Activated naive CD4-positive, alpha-beta T cell treated with anti-CD3 and anti-CD28 coated beads for 36 hours (primary cell): ENCODE data around the gene ACYP2. TPM values are rescaled to one million over a fixed set of nuclear protein-coding genes. Genes with fewer than 3 reads are reported as not detected.
"Not testable (repeated sequence)": the region's sequence is repeated elsewhere in the genome, so short reads cannot be mapped to it uniquely, and the experiment has no call there.

Experiments used
- CTCF ChIA-PET: fragments of 350-600 bp; sonication (Branson Sonifier 250); formaldehyde crosslinking; loops from one replicate; lab custom pipeline; 2021; ENCODE audit warnings: antibody characterized with exemption; lab: Charles Lee
- DNase-seq: peaks from one replicate; pipeline ENCODE4 v3.0.0-alpha.2; 2020
- H3K27ac Mint-ChIP-seq: one replicate; pipeline ENCODE4 v1.8.0; 2021; ENCODE audit warnings: mild to moderate bottlenecking, mixed read lengths
- H3K27me3 Mint-ChIP-seq: one replicate; pipeline ENCODE4 v1.8.0; 2021; ENCODE audit warnings: low read depth, mixed read lengths
- H3K36me3 Mint-ChIP-seq: one replicate; pipeline ENCODE4 v1.8.0; 2021; ENCODE audit warnings: low read depth, mixed read lengths
- H3K4me1 Mint-ChIP-seq: one replicate; pipeline ENCODE4 v1.8.0; 2021; ENCODE audit warnings: low read depth, mixed read lengths
- H3K4me3 Mint-ChIP-seq: one replicate; pipeline ENCODE4 v1.8.0; 2021; ENCODE audit warnings: mild to moderate bottlenecking, moderate library complexity, mixed read lengths
- H3K9me3 Mint-ChIP-seq: one replicate; pipeline ENCODE4 v1.8.0; 2021; ENCODE audit warnings: mixed read lengths
- intact Hi-C: fragments of 100-400 bp; cut with micrococcal nuclease; formaldehyde crosslinking; loops from one replicate; pipeline ENCODE4 v1.15.1; 2023
- total RNA-seq, 2 experiments: library from RNA; stranded (reverse); gene quantifications; one replicate each; pipeline ENCODE4 v1.2.3, GENCODE V29; 2021

The ACYP2 gene
- total RNA-seq, 2 experiments from 2014 or later = 6.8 to 7.3 TPM

DNA sequence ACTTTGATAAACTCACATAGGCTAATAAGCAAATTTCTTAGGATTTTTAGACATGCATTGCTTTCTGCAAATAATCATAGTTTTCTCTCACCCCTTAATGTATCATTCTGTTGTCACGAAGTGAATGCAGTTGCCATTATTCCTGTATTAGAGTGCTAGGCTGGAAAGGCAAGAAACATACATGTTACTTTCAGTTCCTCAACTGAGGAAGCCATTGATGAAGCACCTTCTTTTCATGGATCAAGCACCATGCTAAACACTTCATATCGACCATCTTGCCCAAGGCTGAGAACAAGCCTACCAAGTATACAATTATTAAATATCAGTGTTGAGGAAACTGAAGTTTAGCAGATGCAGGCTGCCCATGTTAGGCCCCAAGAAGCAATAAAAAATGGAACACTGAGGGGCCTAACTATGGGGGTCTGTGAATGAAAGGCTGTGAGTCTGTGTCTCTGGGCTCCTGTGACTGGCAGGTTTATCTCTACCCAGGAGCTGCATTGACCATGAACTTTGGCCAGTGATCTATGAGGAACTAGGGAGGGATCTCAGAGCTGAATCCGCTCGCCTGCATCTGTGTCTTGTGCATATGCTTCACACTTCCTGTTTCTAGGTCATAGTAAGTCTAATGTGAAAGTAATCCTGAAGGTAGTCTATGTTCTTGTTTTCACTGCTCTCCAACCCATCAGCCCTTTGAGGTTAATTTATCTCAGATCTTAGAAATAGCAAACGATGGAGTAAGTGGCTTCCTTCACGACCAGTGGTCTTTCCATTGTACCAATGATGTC lies 156.6 kb downstream of the ACYP2 start:
- peaks cover 15% of the 10 kb centered on the region for H3K4me1 Mint-ChIP-seq
- DNase-seq = no peak
- no peak overlapping the region for H3K4me3 Mint-ChIP-seq
- H3K36me3 Mint-ChIP-seq = peaks cover 5% of the 10 kb centered on the region
- H3K9me3 Mint-ChIP-seq = no peaks in the 10 kb centered on the region
- intact Hi-C loops = loop anchor here (10.0 kb wide), 2 partner anchors 413 to 487 kb away; partner anchors contain the start of genes ASB3 and ERLEC1
- CTCF ChIA-PET = no interaction called here
- no peaks in the 10 kb centered on the region for H3K27me3 Mint-ChIP-seq
- no peak overlapping the region for H3K27ac Mint-ChIP-seq

DNA sequence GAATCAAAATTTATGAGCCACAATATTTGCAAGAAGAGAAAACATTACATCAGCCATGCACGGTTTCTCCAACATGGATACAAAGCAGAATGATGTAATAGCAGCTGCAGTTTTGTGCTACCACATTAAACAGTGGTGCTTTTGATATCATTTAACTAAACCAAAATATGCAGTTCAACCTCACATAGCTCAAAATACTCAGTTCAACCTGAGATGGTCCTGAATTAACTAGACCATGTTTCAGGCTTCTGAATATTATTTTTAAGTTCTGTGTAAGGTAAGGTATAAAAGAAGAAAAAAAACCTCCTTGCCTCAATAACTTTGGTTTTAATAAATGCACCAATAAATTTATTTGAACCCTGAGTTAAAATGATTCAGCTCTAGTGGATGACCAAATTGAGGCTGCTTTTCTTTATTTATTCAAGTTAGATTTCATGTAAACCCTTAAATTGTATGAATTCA lies 159.4 kb downstream of the ACYP2 start:
- Mint-ChIP-seq H3K4me1 (peaks cover 15% of the 10 kb centered on the region), H3K27me3 (no peaks in the 10 kb centered on the region), H3K36me3 (peaks cover 5% of the 10 kb centered on the region), H3K27ac (peak overlapping the region; percentile 70), H3K4me3 (no peak overlapping the region), H3K9me3 (no peaks in the 10 kb centered on the region)
- intact Hi-C loops = loop anchor here (2.0 to 10.0 kb wide), 3 partner anchors 56 to 490 kb away; partner anchors contain the start of genes ASB3 and ERLEC1
- DNase-seq = no peak
- CTCF ChIA-PET = no interaction called here

DNA sequence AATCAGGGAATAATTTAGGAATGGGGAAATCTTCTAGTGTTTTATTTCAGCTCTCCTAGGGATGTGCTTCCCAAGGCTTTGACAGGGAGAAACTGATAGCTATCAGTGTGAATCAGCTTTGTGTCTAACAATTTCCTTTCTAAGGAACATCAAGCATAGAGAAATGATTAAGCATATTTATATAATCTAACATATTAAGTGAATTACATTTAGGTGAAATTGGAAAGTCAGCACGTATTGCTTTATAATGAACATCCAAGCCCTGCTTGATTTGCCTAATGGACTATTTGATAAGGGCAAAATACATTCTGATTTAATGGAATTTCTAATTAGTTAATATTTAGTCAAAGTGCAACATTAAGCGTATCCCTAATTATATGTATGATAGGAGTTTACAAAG lies 160.1 kb downstream of the ACYP2 start:
- CTCF ChIA-PET = no interaction called here
- DNase-seq = no peak
- intact Hi-C loops = loop anchor here (2.0 to 10.0 kb wide), 3 partner anchors 55 to 491 kb away; partner anchors contain the start of genes ASB3 and ERLEC1
- Mint-ChIP-seq H3K27me3 (no peaks in the 10 kb centered on the region), H3K4me3 (no peak overlapping the region), H3K9me3 (no peaks in the 10 kb centered on the region), H3K36me3 (peaks cover 5% of the 10 kb centered on the region), H3K27ac (peak overlapping the region; percentile 4), H3K4me1 (peaks cover 15% of the 10 kb centered on the region)

DNA sequence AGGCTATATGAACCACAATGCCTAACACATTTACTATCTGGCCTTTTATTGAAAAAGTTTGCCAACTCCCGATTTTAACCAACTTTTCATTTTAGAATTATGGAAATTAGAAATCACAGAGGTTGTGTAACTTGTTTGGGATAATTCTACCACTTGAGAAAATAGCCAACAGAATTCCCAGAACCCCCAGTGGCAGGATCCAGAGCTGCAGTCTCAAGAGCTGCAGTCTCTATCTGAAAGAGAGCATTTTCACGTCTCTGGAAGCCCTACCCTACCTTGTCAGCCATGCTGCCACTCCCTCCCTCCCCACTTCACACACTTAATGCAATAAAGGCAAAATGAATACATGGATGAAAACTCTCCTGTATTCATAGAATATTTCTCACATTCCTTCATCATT lies 164.0 kb downstream of the ACYP2 start:
- Mint-ChIP-seq H3K9me3 (no peaks in the 10 kb centered on the region), H3K27ac (no peak overlapping the region), H3K4me1 (peaks cover 8% of the 10 kb centered on the region), H3K4me3 (no peak overlapping the region), H3K36me3 (no peaks in the 10 kb centered on the region), H3K27me3 (no peaks in the 10 kb centered on the region)
- CTCF ChIA-PET = no interaction called here
- no peak for DNase-seq
- intact Hi-C loops = loop anchor here (10.0 kb wide), 2 partner anchors 405 to 495 kb away; partner anchors contain the start of genes ASB3 and ERLEC1

DNA sequence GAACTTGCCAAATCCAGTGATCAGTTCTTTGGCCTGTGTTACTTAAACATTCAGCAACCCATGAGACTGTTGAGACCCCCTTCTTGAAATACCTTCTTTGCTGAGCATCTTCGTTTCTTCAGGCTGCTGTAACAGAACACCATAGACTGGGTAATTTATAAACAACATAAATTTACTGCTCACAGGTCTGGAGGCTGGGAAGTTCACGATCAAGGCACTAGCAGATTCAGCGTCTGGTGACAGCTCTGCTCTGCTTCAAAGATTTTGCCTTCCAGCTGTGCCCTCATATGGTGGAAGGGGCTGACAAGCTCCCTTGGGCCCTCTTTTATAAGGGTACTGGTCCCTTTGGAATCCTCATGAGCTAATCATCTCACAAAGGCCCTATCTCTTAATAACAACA lies 169.4 kb downstream of the ACYP2 start:
- H3K27ac Mint-ChIP-seq = no peak overlapping the region
- H3K27me3 Mint-ChIP-seq = no peaks in the 10 kb centered on the region
- intact Hi-C loops = no loop called here
- H3K4me1 Mint-ChIP-seq = peaks cover 4% of the 10 kb centered on the region
- peaks cover 2% of the 10 kb centered on the region for H3K36me3 Mint-ChIP-seq
- no peak overlapping the region for H3K4me3 Mint-ChIP-seq
- H3K9me3 Mint-ChIP-seq = no peaks in the 10 kb centered on the region
- CTCF ChIA-PET = no interaction called here
- no peak for DNase-seq

DNA sequence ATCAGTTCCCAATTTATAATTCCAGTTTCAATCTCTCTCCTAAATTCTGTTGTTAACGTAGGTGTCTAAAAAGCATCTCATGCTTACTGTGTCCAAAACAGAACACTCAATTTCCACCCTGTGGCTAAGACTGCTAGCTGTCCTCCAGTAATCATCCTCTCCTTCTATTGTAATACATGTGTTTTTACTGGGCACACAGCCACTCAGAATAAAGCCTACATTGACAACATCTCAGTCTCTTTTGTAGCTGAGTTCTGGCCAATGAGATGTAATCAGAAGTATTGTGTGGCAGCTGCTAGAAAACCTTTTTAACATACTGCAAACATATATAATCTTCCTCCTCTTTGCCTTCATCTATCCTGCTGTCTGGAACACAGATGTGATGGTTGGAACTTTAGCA lies 170.0 kb downstream of the ACYP2 start:
- Mint-ChIP-seq H3K4me3 (no peak overlapping the region), H3K27ac (no peak overlapping the region), H3K9me3 (no peaks in the 10 kb centered on the region), H3K36me3 (peaks cover 2% of the 10 kb centered on the region), H3K4me1 (peaks cover 4% of the 10 kb centered on the region), H3K27me3 (no peaks in the 10 kb centered on the region)
- intact Hi-C loops = no loop called here
- CTCF ChIA-PET = no interaction called here
- no peak for DNase-seq

DNA sequence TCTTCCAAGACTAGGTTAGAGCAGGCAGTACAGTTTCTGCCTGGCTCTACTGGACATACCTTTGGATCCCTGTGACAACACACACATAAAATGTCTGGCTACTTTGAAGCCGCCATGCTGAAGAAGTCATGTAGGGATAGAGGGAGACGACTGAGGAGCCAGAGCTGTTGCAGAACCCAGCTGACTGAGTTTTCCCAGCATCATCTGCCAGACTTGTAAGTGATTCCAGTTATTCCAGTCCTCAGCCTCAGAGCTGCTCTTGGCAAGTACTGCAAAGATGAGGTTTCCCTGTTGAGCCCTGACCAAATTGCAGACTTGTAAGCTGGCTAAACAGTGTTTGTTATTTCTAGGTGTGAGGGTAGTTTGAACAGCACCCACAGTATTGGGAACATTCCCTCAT lies 172.1 kb downstream of the ACYP2 start:
- Mint-ChIP-seq H3K27ac (no peak overlapping the region), H3K4me1 (no peaks in the 10 kb centered on the region), H3K27me3 (no peaks in the 10 kb centered on the region), H3K4me3 (no peak overlapping the region), H3K36me3 (peaks cover 4% of the 10 kb centered on the region), H3K9me3 (no peaks in the 10 kb centered on the region)
- intact Hi-C loops = no loop called here
- CTCF ChIA-PET = no interaction called here
- no peak for DNase-seq

DNA sequence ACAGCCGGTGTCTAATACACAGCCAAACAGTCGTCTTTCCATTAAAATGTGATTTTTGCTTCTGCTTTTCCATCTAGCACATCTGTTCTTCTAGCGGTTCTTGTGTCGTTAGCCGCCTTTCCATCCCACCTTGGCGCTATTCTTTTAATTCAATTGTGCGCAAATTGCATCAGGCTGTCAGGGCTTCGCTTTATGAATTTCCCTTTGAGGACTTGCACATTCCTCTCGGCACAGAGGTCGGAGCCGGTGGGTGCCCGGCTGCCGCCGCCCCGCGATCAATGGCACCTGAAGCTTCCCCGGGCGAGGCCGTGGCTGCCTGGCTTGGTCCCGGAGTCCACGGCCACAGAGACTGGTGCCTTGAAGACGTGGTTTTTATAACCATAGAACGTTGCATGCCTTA lies 174.5 kb downstream of the ACYP2 start:
- CTCF ChIA-PET = no interaction called here
- no peaks in the 10 kb centered on the region for H3K9me3 Mint-ChIP-seq
- no peak overlapping the region for H3K4me3 Mint-ChIP-seq
- DNase-seq = no peak
- H3K27ac Mint-ChIP-seq = no peak overlapping the region
- no peaks in the 10 kb centered on the region for H3K27me3 Mint-ChIP-seq
- H3K4me1 Mint-ChIP-seq = no peaks in the 10 kb centered on the region
- intact Hi-C loops = no loop called here
- peaks cover 4% of the 10 kb centered on the region for H3K36me3 Mint-ChIP-seq

DNA sequence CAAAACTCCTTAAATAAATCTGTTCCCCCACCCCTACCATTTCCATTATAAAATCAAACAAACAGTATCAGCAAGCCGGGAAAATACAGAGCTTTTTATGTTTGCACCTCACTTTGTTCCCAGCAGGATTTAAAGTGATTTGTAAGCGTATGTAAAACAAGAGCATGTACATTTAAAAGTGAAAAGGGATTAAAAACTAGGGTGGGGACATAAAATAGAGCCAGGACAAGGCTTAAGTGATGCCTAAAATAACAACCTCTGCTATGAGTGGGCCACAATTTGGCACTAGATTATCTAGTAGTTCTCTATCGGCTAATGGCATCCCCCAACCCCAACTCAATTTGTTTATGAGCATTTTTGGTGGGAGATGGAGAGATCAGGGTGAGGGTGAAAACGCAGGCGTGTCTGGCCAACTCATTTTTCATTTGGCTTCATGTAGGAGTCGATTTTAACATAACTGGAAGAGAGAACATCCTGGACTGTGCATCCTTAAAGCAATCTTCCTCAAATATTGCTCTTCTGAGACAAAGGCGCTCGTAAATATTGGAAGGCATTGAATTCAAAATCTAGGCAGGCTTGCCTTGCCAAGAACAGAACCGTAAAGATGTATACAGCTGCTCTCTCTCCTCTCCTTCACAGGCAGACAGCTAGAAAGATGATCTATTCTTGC lies 175.1 kb downstream of the ACYP2 start:
- DNase-seq = no peak
- Mint-ChIP-seq H3K9me3 (no peaks in the 10 kb centered on the region), H3K27ac (no peak overlapping the region), H3K27me3 (no peaks in the 10 kb centered on the region), H3K4me3 (no peak overlapping the region), H3K4me1 (no peaks in the 10 kb centered on the region), H3K36me3 (peaks cover 1% of the 10 kb centered on the region)
- intact Hi-C loops = no loop called here
- CTCF ChIA-PET = interaction anchor here (1.0 kb wide), 1 partner anchor 78 kb away, joined by 3 read pairs; no protein-coding TSS in a partner anchor

DNA sequence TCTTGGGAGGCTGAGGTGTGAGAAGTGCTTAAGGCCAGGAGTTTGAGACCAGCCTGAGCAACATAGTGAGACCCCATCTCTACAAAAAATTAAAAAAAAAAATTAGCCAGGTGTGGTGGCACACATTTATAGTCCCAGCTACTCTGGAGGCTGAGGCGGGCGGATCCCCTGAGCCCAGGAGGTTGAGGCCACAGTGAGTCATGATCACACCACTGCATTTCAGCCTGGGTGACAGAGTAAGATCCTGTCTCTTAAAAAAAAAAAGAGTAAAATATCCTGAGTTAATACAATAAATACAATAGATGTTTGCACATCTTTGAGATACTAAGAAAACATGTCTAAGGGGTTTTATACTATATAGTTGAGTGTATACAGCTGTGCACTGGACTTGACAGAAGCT lies 179.2 kb downstream of the ACYP2 start:
- H3K4me1 Mint-ChIP-seq, DNase-seq, CTCF ChIA-PET, H3K36me3 Mint-ChIP-seq, H3K27me3 Mint-ChIP-seq, H3K4me3 Mint-ChIP-seq, intact Hi-C loops, H3K9me3 Mint-ChIP-seq, H3K27ac Mint-ChIP-seq: not testable (repeated sequence)

DNA sequence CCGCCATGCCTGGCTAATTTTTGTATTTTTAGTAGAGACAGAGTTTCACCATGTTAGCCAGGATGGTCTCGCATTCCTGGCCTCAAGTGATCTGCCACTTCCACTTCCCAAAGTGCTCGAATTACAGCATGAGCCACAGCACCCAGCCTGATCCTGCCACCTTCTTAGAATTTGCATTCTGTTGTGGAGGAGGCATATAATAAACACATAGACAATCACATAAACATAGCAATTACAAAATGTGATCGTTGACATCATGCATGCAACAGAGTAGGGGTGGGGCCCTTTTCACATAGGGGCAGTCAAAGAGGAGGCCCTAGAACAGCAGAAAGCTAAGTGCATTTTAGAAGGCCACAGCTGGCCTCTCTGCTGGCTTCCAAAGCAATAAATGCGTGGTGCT lies 180.5 kb downstream of the ACYP2 start:
- H3K27me3 Mint-ChIP-seq = no peaks in the 10 kb centered on the region
- no peak overlapping the region for H3K4me3 Mint-ChIP-seq
- H3K36me3 Mint-ChIP-seq = peaks cover 1% of the 10 kb centered on the region
- intact Hi-C loops = no loop called here
- CTCF ChIA-PET = no interaction called here
- no peak for DNase-seq
- no peaks in the 10 kb centered on the region for H3K4me1 Mint-ChIP-seq
- H3K27ac Mint-ChIP-seq = no peak overlapping the region
- H3K9me3 Mint-ChIP-seq = no peaks in the 10 kb centered on the region

DNA sequence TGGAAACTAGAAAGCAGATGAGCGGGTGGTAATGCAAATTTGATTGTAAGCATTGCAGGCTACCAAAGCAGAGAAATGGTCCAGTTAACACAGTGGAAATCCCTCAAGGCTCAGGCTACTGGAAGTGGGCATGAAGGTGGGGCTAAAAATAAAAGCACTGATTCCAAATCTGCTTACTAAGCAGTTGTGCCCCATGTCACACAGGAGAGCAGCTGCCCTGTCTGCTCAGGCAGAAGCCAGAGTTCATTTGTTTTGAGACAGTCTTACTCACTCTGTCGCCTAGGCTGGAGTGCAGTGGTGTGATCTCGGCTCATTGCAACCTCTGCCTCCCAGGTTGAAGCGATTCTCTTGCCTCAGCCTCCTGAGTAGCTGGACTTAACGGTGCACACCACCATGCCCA lies 183.1 kb downstream of the ACYP2 start:
- no peaks in the 10 kb centered on the region for H3K9me3 Mint-ChIP-seq
- H3K36me3 Mint-ChIP-seq = no peaks in the 10 kb centered on the region
- intact Hi-C loops = no loop called here
- no peak for DNase-seq
- no peak overlapping the region for H3K4me3 Mint-ChIP-seq
- H3K27me3 Mint-ChIP-seq = no peaks in the 10 kb centered on the region
- H3K27ac Mint-ChIP-seq = no peak overlapping the region
- no peaks in the 10 kb centered on the region for H3K4me1 Mint-ChIP-seq
- CTCF ChIA-PET = interaction anchor here (0.6 kb wide), 2 partner anchors 49 to 573 kb away, joined by 3 to 5 read pairs; no protein-coding TSS in a partner anchor
